HPDE6-E6E7 (cell line): ENCODE results near the gene AXIN2.

ENCODE experiments used
- DNase-seq: peaks from one replicate; pipeline ENCODE4 v3.0.0; 2011; ENCODE audit warnings: missing footprints; ENCODE audit errors: extremely low spot score

The AXIN2 gene

GRCh38 chr17:65561452-65562205 lies at the start of gene AXIN2:
Gene AXIN2 (minus strand): TSS chr17:65561648. CDS start chr17:65558620, 3,028 bp downstream.
- DNase-seq: peak; percentile 96

GRCh38 chr17:65609749-65610148 lies 48.3 kb upstream of the AXIN2 start:
- DNase-seq: no peak

GRCh38 chr17:65609286-65609685 lies 47.8 kb upstream of the AXIN2 start:
- no peak for DNase-seq

- no peak for DNase-seq
Observed at GRCh38 chr17:65604070-65604469, 42.6 kb upstream of the AXIN2 start.

- DNase-seq: no peak
Observed at GRCh38 chr17:65601881-65602280, 40.4 kb upstream of the AXIN2 start.

- DNase-seq: no peak
Observed at GRCh38 chr17:65601145-65601544, 39.7 kb upstream of the AXIN2 start.

- DNase-seq: no peak
Observed at GRCh38 chr17:65600518-65600917, 39.1 kb upstream of the AXIN2 start.

- no peak for DNase-seq
Observed at GRCh38 chr17:65599650-65600049, 38.2 kb upstream of the AXIN2 start.

GRCh38 chr17:65598746-65599145 lies 37.3 kb upstream of the AXIN2 start:
- no peak for DNase-seq

GRCh38 chr17:65595071-65595656 lies 33.7 kb upstream of the AXIN2 start:
- DNase-seq: no peak

- DNase-seq: no peak
Observed at GRCh38 chr17:65593855-65594845, 32.7 kb upstream of the AXIN2 start.

GRCh38 chr17:65593092-65593854 lies 31.8 kb upstream of the AXIN2 start:
- DNase-seq: no peak

GRCh38 chr17:65592125-65592965 lies 30.9 kb upstream of the AXIN2 start:
- no peak for DNase-seq

- DNase-seq: no peak
Observed at GRCh38 chr17:65589321-65589720, 27.9 kb upstream of the AXIN2 start.

GRCh38 chr17:65588181-65588808 lies 26.8 kb upstream of the AXIN2 start:
- no peak for DNase-seq

- DNase-seq: no peak
Observed at GRCh38 chr17:65587534-65588180, 26.2 kb upstream of the AXIN2 start.

GRCh38 chr17:65586899-65587298 lies 25.5 kb upstream of the AXIN2 start:
- no peak for DNase-seq

GRCh38 chr17:65584604-65585521 lies 23.4 kb upstream of the AXIN2 start:
- DNase-seq: no peak
